Glutamatergic neuron (in vitro differentiated cells): ENCODE measurements around the gene SLC22A8. TPM values are rescaled to one million over a fixed set of nuclear protein-coding genes. Genes with fewer than 3 reads are reported as not detected.

Experiments
- DNase-seq: peaks from one replicate; pipeline ENCODE4 v3.0.0; 2022
- H3K27ac Mint-ChIP-seq: one replicate; pipeline ENCODE4 v1.8.0; 2020; ENCODE audit warnings: mild to moderate bottlenecking, mixed read lengths, inconsistent platforms; ENCODE audit not compliant: unreplicated experiment
- H3K27me3 Mint-ChIP-seq: one replicate; pipeline ENCODE4 v1.8.0; 2020; ENCODE audit warnings: mild to moderate bottlenecking, moderate library complexity, mixed read lengths, inconsistent platforms; ENCODE audit not compliant: unreplicated experiment
- H3K36me3 Mint-ChIP-seq: one replicate; pipeline ENCODE4 v1.8.0; 2020; ENCODE audit warnings: mild to moderate bottlenecking, mixed read lengths, inconsistent platforms; ENCODE audit not compliant: unreplicated experiment
- H3K4me1 Mint-ChIP-seq: one replicate; pipeline ENCODE4 v1.8.0; 2020; ENCODE audit warnings: mild to moderate bottlenecking, low read depth, mixed read lengths, inconsistent platforms; ENCODE audit not compliant: unreplicated experiment
- H3K4me3 Mint-ChIP-seq: one replicate; pipeline ENCODE4 v1.8.0; 2020; ENCODE audit warnings: mild to moderate bottlenecking, mixed read lengths, inconsistent platforms; ENCODE audit not compliant: unreplicated experiment
- H3K9me3 Mint-ChIP-seq: one replicate; pipeline ENCODE4 v1.8.0; 2020; ENCODE audit warnings: mild to moderate bottlenecking, moderate library complexity, mixed read lengths, inconsistent platforms; ENCODE audit not compliant: unreplicated experiment
- total RNA-seq: library from RNA; stranded (reverse); fragmentation: NEBNext Ultra II Directional; extraction: Animal tissue kit (Norgen Biotek cat#: 25700); gene quantifications from one replicate; pipeline ENCODE4 v1.2.1, GENCODE V29; 2021; ENCODE audit not compliant: unreplicated experiment
- TF ChIP-seq, protein P1 (sequence below): fragments of 200-600 bp; sonication (generic); IDR thresholded peaks from one replicate; pipeline ENCODE4 v1.5.0; 2021; ENCODE audit not compliant: partially characterized antibody, unreplicated experiment

Gene SLC22A8
- total RNA-seq, 1 donor from 2014 or later, result not detected

DNA sequence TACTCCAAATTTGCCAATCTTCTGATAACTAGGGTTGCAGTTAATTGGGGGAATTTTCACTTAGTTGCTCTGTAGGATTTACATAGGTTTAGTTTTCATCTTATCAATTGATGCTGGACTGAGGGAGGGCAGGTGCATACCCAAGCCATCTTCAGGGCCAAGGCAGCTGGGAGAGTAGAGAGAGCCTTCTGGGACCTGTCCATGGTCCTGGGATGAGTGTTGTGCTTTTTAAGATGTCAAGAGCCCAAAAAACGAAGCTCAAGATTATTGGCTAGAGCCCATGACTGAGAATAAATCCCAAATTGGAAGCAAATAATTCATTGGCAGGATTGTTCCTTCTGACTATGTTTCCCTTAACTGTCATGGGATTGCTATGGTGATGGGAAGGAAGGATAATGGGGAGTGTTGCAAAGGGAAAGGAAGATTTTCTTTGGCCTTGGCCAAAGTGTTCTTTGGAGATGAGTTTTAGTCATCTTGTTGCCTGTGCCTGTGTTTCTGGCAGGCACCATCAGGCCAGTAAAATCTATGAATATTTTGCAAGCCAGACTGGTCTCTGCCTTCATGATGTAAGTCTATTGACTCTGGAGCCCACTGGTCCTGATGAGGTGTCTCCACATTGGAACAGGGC is 35.4 kb downstream of the SLC22A8 start:
- no peak for DNase-seq
- no peak overlapping the region for H3K4me3 Mint-ChIP-seq
- no peak overlapping the region for H3K27ac Mint-ChIP-seq
- TF ChIP-seq, protein P1, sequence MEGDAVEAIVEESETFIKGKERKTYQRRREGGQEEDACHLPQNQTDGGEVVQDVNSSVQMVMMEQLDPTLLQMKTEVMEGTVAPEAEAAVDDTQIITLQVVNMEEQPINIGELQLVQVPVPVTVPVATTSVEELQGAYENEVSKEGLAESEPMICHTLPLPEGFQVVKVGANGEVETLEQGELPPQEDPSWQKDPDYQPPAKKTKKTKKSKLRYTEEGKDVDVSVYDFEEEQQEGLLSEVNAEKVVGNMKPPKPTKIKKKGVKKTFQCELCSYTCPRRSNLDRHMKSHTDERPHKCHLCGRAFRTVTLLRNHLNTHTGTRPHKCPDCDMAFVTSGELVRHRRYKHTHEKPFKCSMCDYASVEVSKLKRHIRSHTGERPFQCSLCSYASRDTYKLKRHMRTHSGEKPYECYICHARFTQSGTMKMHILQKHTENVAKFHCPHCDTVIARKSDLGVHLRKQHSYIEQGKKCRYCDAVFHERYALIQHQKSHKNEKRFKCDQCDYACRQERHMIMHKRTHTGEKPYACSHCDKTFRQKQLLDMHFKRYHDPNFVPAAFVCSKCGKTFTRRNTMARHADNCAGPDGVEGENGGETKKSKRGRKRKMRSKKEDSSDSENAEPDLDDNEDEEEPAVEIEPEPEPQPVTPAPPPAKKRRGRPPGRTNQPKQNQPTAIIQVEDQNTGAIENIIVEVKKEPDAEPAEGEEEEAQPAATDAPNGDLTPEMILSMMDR, result no peak
- H3K36me3 Mint-ChIP-seq, result no peaks in the 10 kb centered on the region
- no peaks in the 10 kb centered on the region for H3K4me1 Mint-ChIP-seq
- H3K9me3 Mint-ChIP-seq, result peaks cover 2% of the 10 kb centered on the region
- peaks cover 2% of the 10 kb centered on the region for H3K27me3 Mint-ChIP-seq

DNA sequence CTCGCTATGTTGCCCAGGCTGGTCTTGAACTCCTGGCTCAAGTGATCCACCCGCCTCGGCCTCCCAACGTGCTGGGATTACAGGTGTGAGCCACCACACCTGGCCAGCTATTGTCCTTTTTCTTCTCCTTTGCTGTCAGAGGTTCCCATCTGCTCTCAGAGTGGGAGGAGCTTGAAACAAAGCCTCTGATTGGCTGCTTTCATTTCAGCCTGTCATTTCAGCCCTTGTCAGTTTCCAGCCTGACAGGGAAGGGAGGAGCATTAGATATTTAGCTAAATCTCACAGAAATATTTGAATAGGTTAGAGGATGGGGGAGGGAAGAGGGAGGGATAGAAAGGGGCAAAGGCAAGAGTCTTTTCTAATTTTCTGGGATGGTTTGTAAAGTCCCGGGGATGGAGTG is 39.5 kb downstream of the SLC22A8 start:
- H3K9me3 Mint-ChIP-seq, result peaks cover 2% of the 10 kb centered on the region

DNA sequence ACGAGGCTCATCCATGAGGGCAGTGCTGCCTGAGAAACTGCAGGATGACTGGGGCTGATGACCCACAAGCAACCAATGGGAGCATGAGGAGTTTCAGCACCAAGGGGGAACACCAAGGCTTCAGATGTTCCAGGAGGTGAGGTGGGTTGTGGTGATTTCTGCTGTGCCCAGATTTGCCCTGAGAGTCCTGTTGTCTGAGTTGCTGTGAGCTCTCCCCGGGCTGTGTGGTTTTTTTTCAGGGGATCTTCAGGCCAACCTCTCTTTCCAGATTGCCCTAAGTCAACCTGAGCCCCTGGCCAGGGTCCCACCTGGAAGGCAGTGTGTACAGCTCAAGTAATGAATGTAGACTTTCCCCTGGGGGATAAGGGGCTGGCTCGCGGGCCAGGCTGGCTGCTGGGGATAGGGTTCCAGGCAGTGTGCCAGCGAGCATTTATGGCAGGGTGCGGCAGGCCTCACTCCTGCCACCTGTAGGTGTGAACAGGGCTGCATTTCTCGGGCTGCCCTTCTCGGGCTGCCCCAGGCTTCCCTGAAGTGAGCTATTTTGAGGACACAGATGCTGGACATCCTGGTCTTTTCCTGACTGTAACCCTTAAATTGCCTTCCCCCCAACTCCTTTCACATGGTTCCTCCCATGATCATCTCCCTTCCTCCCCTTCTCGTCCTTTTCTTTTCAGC is 40.7 kb downstream of the SLC22A8 start:
- Mint-ChIP-seq H3K9me3 (no peaks in the 10 kb centered on the region), H3K27me3 (peaks cover 2% of the 10 kb centered on the region), H3K4me3 (no peak overlapping the region), H3K4me1 (peaks cover 5% of the 10 kb centered on the region), H3K36me3 (no peaks in the 10 kb centered on the region), H3K27ac (no peak overlapping the region)
- TF ChIP-seq, protein P1, result no peak
- DNase-seq, result peak; percentile 34

More for the DNA sequence above, 39.5 kb downstream of the SLC22A8 start:
- H3K27ac Mint-ChIP-seq, result no peak overlapping the region
- peaks cover 5% of the 10 kb centered on the region for H3K4me1 Mint-ChIP-seq
- DNase-seq, result no peak
- TF ChIP-seq, protein P1, result no peak
- no peaks in the 10 kb centered on the region for H3K36me3 Mint-ChIP-seq
- peaks cover 2% of the 10 kb centered on the region for H3K27me3 Mint-ChIP-seq
- H3K4me3 Mint-ChIP-seq, result no peak overlapping the region

DNA sequence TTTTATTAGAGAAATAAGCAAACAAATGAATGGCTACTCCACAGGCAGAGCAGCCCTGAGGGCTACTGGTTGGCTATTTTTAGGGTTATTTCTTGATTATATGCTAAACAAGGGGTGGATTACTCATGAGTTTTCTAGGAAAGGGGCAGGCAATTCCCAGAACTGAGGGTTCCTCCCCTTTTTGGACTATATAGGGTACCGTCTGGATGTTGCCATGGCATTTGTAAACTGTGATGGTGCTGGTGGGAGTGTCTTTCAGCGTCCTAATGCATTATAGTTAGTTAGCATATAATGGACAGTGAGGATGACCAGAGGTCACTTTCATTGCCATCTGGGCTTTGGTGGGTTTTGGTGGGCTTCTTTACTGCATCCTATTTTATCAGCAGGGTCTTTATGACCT is 50.1 kb downstream of the SLC22A8 start:
- no peak overlapping the region for H3K4me3 Mint-ChIP-seq
- no peaks in the 10 kb centered on the region for H3K36me3 Mint-ChIP-seq
- TF ChIP-seq, protein P1, result no peak
- no peaks in the 10 kb centered on the region for H3K27me3 Mint-ChIP-seq
- peaks cover 6% of the 10 kb centered on the region for H3K9me3 Mint-ChIP-seq
- H3K27ac Mint-ChIP-seq, result no peak overlapping the region
- no peak for DNase-seq
- H3K4me1 Mint-ChIP-seq, result no peaks in the 10 kb centered on the region

DNA sequence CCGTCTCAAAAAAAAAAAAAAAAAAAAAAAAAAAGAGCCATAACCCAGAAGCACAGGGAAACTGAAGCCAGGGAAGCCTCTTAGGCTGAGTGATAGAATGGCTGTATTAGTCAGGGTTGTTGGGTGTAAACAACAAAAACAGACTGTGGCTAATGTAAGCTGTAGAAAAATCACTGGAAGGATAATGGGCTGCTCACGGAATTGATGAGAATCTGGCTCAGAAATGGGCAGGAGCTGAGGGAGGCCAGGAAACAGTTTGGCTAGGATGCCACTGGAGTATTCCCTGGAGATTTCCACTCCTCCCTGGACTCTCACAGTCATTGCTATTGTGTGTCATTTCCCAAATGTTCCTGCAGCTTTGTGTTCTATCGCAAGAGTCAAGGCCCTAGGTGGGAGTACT is 53.2 kb downstream of the SLC22A8 start:
- TF ChIP-seq, protein P1, result no peak
- H3K27me3 Mint-ChIP-seq, result peaks cover 2% of the 10 kb centered on the region
- no peak overlapping the region for H3K27ac Mint-ChIP-seq
- DNase-seq, result no peak
- peaks cover 8% of the 10 kb centered on the region for H3K9me3 Mint-ChIP-seq
- H3K4me3 Mint-ChIP-seq, result no peak overlapping the region
- no peaks in the 10 kb centered on the region for H3K4me1 Mint-ChIP-seq
- no peaks in the 10 kb centered on the region for H3K36me3 Mint-ChIP-seq
